ENCODE measurements around the gene PRND. TPM values are rescaled to one million over a fixed set of nuclear protein-coding genes. Genes with fewer than 3 reads are reported as not detected.

PRND gene
- total and polyA plus RNA-seq, 2 of the 8 experiments (the other 6 are each of a cell fraction or from before 2014, with no cell fraction given), result 0.09 to 0.11 TPM

GRCh38 chr20:4729265-4729664 lies 7.6 kb downstream of the PRND start:
- no peak overlapping the region for H4K8ac ChIP-seq (ENCODE audit: extremely low read depth, insufficient read depth, low read length)
- peaks cover 0 to 14% (median 6%) of the 10 kb centered on the region in 4 experiments; a peak in 6 of 7 replicates for H3K4me1 ChIP-seq (replicated peaks in 1 of 4; ENCODE audit: control insufficient read depth in 3 of 4, insufficient read depth in 4 of 4, low read length in 3 of 4)
- no peaks in the 10 kb centered on the region for H3K79me1 ChIP-seq (ENCODE audit: low read depth, low read length)
- no peaks in the 10 kb centered on the region for H3K27me3 ChIP-seq (replicated peaks in 1 of 4; ENCODE audit: control insufficient read depth in 3 of 4, extremely low read depth in 1 of 4, insufficient read depth in 3 of 4, low read length in 3 of 4)
- CTCF ChIA-PET (ENCODE audit: partially characterized antibody), result interaction anchor here (1.2 to 2.5 kb wide), 3 partner anchors 12 to 117 kb away, joined by 3 to 12 read pairs (median 3); no protein-coding TSS in a partner anchor
- no peak overlapping the region for H3K23ac ChIP-seq (ENCODE audit: insufficient read length)
- POLR2A ChIA-PET (ENCODE audit: partially characterized antibody), result no interaction called here
- H3K4me2 ChIP-seq (ENCODE audit: insufficient read depth in 1 of 2, low read depth in 2 of 2, low read length in 2 of 2), result no peak overlapping the region
- H3K9ac ChIP-seq (replicated peaks in 1 of 4; ENCODE audit: extremely low read depth in 1 of 4, low read depth in 3 of 4, low read length in 3 of 4), result no peak overlapping the region
- no peaks in the 10 kb centered on the region for H3K9me3 ChIP-seq (ENCODE audit: insufficient read depth in 2 of 2, low read depth in 1 of 2, low read length in 1 of 2)
- H3K56ac ChIP-seq (replicated peaks; ENCODE audit: insufficient read length, low read depth, low read length), result no peak overlapping the region
- no peak overlapping the region for H2AK5ac ChIP-seq (ENCODE audit: low read depth, low read length)
- WGBS, 2 experiments (ENCODE audit: extremely low coverage in 1 of 2, insufficient coverage in 1 of 2, insufficient read length in 1 of 2, insufficient replicate concordance in 2 of 2, low coverage in 1 of 2, low lambda C conversion rate in 2 of 2, missing lambda C conversion rate in 1 of 2), result 85% methylated on average over 5 of the region's 5 CpGs; no CpG with 5 or more reads in 1 of the 2 experiments
- no peak overlapping the region for H2BK120ac ChIP-seq (replicated peaks; ENCODE audit: low read depth, low read length)
- no peak overlapping the region for H2BK12ac ChIP-seq (ENCODE audit: low read depth, low read length)
- no peak for FAIRE-seq
- no peaks in the 10 kb centered on the region for H4K20me1 ChIP-seq (replicated peaks in 1 of 2; ENCODE audit: control insufficient read depth in 1 of 2, insufficient read depth in 2 of 2, low read length in 2 of 2)
- no peak overlapping the region for H2AFZ ChIP-seq (ENCODE audit: low read length)
- no peak overlapping the region for H4K91ac ChIP-seq (replicated peaks; ENCODE audit: insufficient read length, low read length)
- no peak overlapping the region for H3K4ac ChIP-seq (replicated peaks; ENCODE audit: insufficient read length, low read depth, low read length)
- H3K14ac ChIP-seq (ENCODE audit: insufficient read length), result no peak overlapping the region
- no peaks in the 10 kb centered on the region for H3K23me2 ChIP-seq (ENCODE audit: low read depth, low read length)
- no peak overlapping the region for H3K27ac ChIP-seq (ENCODE audit: low read depth, low read length)
- no peak overlapping the region for H3K4me3 ChIP-seq (ENCODE audit: extremely low read depth in 1 of 4, insufficient read depth in 2 of 4, low read depth in 3 of 4, low read length in 4 of 4)
- no peak overlapping the region for H4K5ac ChIP-seq (ENCODE audit: insufficient read length, low read depth, low read length)
- no peak overlapping the region for H3K18ac ChIP-seq (ENCODE audit: extremely low read depth, low read length)
- H3K36me3 ChIP-seq (ENCODE audit: control insufficient read depth in 2 of 4, insufficient read depth in 4 of 4, low read length in 3 of 4), result no peaks in the 10 kb centered on the region; a peak in 1 of 8 replicates
- DNase-seq (ENCODE audit: low read depth in 1 of 2, low spot score in 2 of 2), result no peak
- no peak overlapping the region for H2BK5ac ChIP-seq (ENCODE audit: low read depth, low read length)
- H2BK20ac ChIP-seq (ENCODE audit: low read length), result 0 out of 2 replicates have a peak overlapping the region, but pooled peaks have one; percentile 21
- H2BK15ac ChIP-seq (ENCODE audit: low read length), result no peak overlapping the region
- no peaks in the 10 kb centered on the region for H3K79me2 ChIP-seq (ENCODE audit: control insufficient read depth in 1 of 2, insufficient read depth in 2 of 2, low read length in 2 of 2)
- TF ChIP-seq SIRT6 (IDR thresholded peaks at IDR 0.05; ENCODE audit: low read length) (no peak), SIN3A (conservative IDR thresholded peaks at IDR 0.05 in 1 of 2, IDR thresholded peaks at IDR 0.05 in 1 of 2; ENCODE audit: low read depth in 1 of 2, low read length in 2 of 2) (no peak), CHD2 (IDR thresholded peaks at IDR 0.05; ENCODE audit: low read length) (no peak), TEAD4 (IDR thresholded peaks at IDR 0.05; ENCODE audit: low read depth, low read length) (no peak), JUN (IDR thresholded peaks at IDR 0.05; ENCODE audit: low read depth, low read length) (no peak), SP2 (IDR thresholded peaks at IDR 0.05; ENCODE audit: low read length) (no peak), HDAC2 (IDR thresholded peaks at IDR 0.05; ENCODE audit: borderline replicate concordance in 1 of 2, low read depth in 2 of 2, low read length in 2 of 2) (no peak), FOSL1 (IDR thresholded peaks at IDR 0.05; ENCODE audit: insufficient read depth, low read depth, low read length) (no peak), KDM5A (IDR thresholded peaks at IDR 0.05; ENCODE audit: low read length) (no peak), CBX5 (IDR thresholded peaks at IDR 0.05; ENCODE audit: low read depth, low read length) (no peak), KDM4A (IDR thresholded peaks at IDR 0.05; ENCODE audit: low read depth, low read length, severe bottlenecking) (no peak), YY1 (IDR thresholded peaks at IDR 0.05; ENCODE audit: low read depth, low read length) (no peak), CREB1 (IDR thresholded peaks at IDR 0.05) (no peak), KDM1A (IDR thresholded peaks at IDR 0.05; ENCODE audit: borderline replicate concordance, low read length) (no peak), RAD21 (IDR thresholded peaks at IDR 0.05 in 1 of 2, conservative IDR thresholded peaks at IDR 0.05 in 1 of 2; ENCODE audit: low read depth in 2 of 2, low read length in 2 of 2) (no peak)
